Nephron (organoid): ENCODE results near the gene WNT2B.
A peak's percentile ranks its signal among the peaks of the same experiment; 100 is the strongest.

Experiments
- H3K27ac Mint-ChIP-seq, 3 experiments: 2 replicates each; pipeline ENCODE4 v1.8.0; 2020; ENCODE audit warnings: mixed read lengths in 3 of 3, mild to moderate bottlenecking in 2 of 3, moderate library complexity in 1 of 3
- H3K27me3 Mint-ChIP-seq: 2 replicates; pipeline ENCODE4 v1.8.0; 2021; ENCODE audit warnings: low read depth, mild to moderate bottlenecking, moderate library complexity, mixed read lengths
- H3K36me3 Mint-ChIP-seq: 2 replicates; pipeline ENCODE4 v1.8.0; 2020; ENCODE audit warnings: low read depth, mixed read lengths
- H3K4me1 Mint-ChIP-seq: 2 replicates; pipeline ENCODE4 v1.8.0; 2020; ENCODE audit warnings: mixed read lengths
- H3K4me3 Mint-ChIP-seq, 3 experiments: 2 replicates each; pipeline ENCODE4 v1.8.0; 2020; ENCODE audit warnings: mild to moderate bottlenecking in 3 of 3, mixed read lengths in 3 of 3, moderate library complexity in 2 of 3
- H3K9me3 Mint-ChIP-seq: 2 replicates; pipeline ENCODE4 v1.8.0; 2020; ENCODE audit warnings: mixed read lengths
- TF ChIP-seq, protein P1 (sequence below), 3 experiments: fragments of 200-600 bp; sonication (generic); IDR thresholded peaks; one replicate each; pipeline ENCODE4 v1.5.0; 2021; ENCODE audit warnings: antibody characterized with exemption in 3 of 3; ENCODE audit not compliant: unreplicated experiment in 3 of 3

Gene WNT2B

DNA sequence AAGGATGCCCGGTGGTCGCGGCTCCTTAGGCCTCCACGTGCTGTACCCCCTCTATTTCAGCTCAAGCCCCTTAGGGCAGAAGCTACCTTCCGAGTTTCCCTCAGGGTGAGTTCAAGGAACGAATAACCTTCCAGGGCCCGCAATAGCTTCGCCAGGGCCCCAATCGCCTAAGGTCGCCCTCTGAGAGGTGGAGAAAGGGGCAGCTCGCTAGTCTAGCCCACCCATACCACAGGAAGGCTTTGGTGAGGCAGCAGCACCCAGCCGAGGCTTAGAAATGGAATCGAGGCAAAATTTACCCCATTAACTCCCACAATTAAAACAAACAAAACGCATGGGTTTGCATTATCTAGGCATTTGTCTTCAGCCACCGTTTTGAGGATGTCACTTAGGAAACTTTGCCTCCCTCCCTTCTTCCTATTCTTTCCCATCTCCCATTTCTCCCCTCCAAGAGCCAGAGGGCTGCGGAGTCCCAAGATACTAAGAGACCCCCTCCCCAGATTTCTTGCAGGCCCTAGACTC is 954 bp downstream of the WNT2B start:
- peak overlapping the region in 2 of 3 experiments; percentile 51 to 60 for H3K27ac Mint-ChIP-seq
- peaks cover 83% of the 10 kb centered on the region for H3K27me3 Mint-ChIP-seq
- TF ChIP-seq, protein P1, sequence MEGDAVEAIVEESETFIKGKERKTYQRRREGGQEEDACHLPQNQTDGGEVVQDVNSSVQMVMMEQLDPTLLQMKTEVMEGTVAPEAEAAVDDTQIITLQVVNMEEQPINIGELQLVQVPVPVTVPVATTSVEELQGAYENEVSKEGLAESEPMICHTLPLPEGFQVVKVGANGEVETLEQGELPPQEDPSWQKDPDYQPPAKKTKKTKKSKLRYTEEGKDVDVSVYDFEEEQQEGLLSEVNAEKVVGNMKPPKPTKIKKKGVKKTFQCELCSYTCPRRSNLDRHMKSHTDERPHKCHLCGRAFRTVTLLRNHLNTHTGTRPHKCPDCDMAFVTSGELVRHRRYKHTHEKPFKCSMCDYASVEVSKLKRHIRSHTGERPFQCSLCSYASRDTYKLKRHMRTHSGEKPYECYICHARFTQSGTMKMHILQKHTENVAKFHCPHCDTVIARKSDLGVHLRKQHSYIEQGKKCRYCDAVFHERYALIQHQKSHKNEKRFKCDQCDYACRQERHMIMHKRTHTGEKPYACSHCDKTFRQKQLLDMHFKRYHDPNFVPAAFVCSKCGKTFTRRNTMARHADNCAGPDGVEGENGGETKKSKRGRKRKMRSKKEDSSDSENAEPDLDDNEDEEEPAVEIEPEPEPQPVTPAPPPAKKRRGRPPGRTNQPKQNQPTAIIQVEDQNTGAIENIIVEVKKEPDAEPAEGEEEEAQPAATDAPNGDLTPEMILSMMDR (IDR thresholded peaks at IDR 0.05; ENCODE audit: unreplicated experiment in 3 of 3): no peak
- H3K4me3 Mint-ChIP-seq: peak overlapping the region; percentile 73 to 84 (median 83)
- H3K4me1 Mint-ChIP-seq: peaks cover 34% of the 10 kb centered on the region
- no peaks in the 10 kb centered on the region for H3K36me3 Mint-ChIP-seq
- no peaks in the 10 kb centered on the region for H3K9me3 Mint-ChIP-seq

DNA sequence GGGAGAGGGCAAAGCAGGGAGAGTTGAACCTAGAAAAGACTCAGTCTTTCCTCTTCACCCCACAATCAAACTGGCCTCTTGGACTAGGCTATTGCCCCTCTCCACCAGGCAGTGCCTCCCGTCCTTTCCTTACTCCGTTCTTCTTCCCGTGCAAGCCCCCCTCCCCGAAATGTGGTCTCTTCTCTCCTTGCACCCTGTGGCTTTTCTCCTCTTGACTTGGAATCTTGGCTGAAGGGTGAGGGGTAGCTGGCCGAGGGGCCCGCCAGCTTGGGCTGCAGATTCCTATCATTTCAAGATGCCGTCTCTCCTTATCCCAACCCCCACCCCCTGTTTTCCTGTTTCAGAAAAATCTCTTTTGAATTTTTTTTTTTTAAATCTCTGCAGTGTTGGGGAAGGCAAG is 1.6 kb downstream of the WNT2B start:
- Mint-ChIP-seq H3K4me1 (peaks cover 28% of the 10 kb centered on the region), H3K27ac (peak overlapping the region in 2 of 3 experiments; percentile 36 to 60), H3K4me3 (peak overlapping the region; percentile 73 to 84 (median 83)), H3K36me3 (no peaks in the 10 kb centered on the region), H3K27me3 (peaks cover 77% of the 10 kb centered on the region), H3K9me3 (no peaks in the 10 kb centered on the region)
- TF ChIP-seq, protein P1 (IDR thresholded peaks at IDR 0.05; ENCODE audit: unreplicated experiment in 3 of 3): no peak

DNA sequence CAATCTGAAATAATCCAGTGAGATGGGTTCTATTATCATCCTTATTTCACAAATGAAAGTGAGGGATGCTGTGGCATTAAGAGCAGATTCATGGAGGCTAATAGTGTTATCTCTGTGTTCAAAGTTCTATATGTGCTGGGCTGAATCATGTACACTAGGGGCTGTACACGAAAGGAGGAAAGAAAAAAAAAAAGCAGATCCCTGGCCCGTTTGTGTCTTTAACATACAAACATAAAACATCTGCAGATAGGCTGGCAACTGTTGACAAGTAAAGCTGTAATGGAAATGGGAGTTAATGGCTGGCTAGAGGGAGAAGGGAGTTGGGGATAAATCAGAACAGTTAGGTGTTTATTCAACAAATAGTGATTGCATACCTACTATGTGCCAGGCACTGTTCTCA is 3.1 kb downstream of the WNT2B start:
- no peaks in the 10 kb centered on the region for H3K36me3 Mint-ChIP-seq
- peaks cover 65% of the 10 kb centered on the region for H3K27me3 Mint-ChIP-seq
- H3K27ac Mint-ChIP-seq: peak overlapping the region in 2 of 3 experiments; percentile 6 to 7
- peak overlapping the region in 1 of 3 experiments; percentile 70 for H3K4me3 Mint-ChIP-seq
- TF ChIP-seq, protein P1 (IDR thresholded peaks at IDR 0.05; ENCODE audit: unreplicated experiment in 3 of 3): no peak
- H3K9me3 Mint-ChIP-seq: no peaks in the 10 kb centered on the region
- H3K4me1 Mint-ChIP-seq: peaks cover 23% of the 10 kb centered on the region

DNA sequence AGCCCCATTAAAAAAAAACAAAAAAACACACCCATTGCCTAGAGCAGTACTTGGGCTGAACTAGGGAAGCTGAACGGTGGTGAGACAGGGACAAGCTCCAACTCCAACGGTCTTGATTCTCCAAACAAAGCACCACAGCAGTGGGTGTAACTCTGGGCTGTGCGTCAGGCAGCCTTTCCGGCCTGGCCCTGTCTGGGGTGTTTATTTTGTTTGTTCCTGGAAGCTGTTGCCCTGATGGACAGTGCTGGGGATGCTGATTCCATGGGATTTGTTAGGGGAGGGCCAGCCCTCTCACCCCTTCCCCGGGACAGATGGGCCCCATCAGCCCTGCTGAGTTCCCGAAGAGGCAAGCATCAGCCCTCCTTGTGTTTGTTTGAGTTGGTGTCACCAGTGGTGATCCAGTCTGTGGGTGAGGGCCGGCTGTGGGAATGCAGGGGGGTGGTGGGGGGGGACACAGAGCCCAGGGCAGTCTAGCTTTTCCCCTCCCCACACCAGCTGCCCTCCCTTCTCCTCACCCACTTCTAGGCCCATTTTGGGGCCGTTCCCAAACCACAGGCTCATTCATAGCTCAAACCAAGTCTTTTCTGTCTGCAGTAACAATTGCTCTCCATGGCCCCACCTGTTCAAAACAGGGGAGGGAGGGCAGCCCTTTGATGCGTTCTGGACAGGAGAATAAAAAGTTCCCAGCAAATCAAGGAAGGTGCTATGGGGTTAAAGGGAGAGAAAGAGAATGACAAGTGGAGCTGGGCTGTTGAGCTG is 4.5 kb downstream of the WNT2B start:
- H3K9me3 Mint-ChIP-seq: no peaks in the 10 kb centered on the region
- peaks cover 54% of the 10 kb centered on the region for H3K27me3 Mint-ChIP-seq

DNA sequence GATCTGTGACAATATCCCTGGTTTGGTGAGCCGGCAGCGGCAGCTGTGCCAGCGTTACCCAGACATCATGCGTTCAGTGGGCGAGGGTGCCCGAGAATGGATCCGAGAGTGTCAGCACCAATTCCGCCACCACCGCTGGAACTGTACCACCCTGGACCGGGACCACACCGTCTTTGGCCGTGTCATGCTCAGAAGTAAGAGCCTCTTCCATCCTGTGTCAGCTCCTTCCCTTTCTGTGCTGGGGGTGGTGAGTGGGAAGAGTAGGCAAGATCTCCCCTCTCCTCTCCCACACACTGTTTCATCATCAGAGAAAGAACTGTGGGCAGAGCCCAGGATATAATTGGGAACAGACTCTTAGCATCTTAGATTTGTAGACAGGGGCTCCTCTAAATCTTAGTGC is 6.1 kb downstream of the WNT2B start:
- TF ChIP-seq, protein P1 (IDR thresholded peaks at IDR 0.05; ENCODE audit: unreplicated experiment in 3 of 3): no peak
- no peak overlapping the region for H3K4me3 Mint-ChIP-seq
- H3K36me3 Mint-ChIP-seq: no peaks in the 10 kb centered on the region
- H3K9me3 Mint-ChIP-seq: no peaks in the 10 kb centered on the region
- H3K27ac Mint-ChIP-seq: no peak overlapping the region
- peaks cover 16% of the 10 kb centered on the region for H3K4me1 Mint-ChIP-seq
- peaks cover 41% of the 10 kb centered on the region for H3K27me3 Mint-ChIP-seq

More for the DNA sequence above, 4.5 kb downstream of the WNT2B start:
- H3K4me3 Mint-ChIP-seq: no peak overlapping the region
- no peak overlapping the region for H3K27ac Mint-ChIP-seq
- peaks cover 18% of the 10 kb centered on the region for H3K4me1 Mint-ChIP-seq
- TF ChIP-seq, protein P1 (IDR thresholded peaks at IDR 0.05; ENCODE audit: unreplicated experiment in 3 of 3): no peak
- no peaks in the 10 kb centered on the region for H3K36me3 Mint-ChIP-seq
